Activated CD8-positive, alpha-beta memory T cell treated with anti-CD3 and anti-CD28 coated beads, Interleukin-2, amount 50 U/mL, for 4 hours (primary cell): Measurements from ENCODE around the gene S100A16.
"Not testable (repeated sequence)": the region's sequence is repeated elsewhere in the genome, so short reads cannot be mapped to it uniquely, and the experiment has no call there.

Experiments used
- DNase-seq: peaks from one replicate; pipeline ENCODE4 v3.0.0-alpha.2; 2020

S100A16 gene

DNA sequence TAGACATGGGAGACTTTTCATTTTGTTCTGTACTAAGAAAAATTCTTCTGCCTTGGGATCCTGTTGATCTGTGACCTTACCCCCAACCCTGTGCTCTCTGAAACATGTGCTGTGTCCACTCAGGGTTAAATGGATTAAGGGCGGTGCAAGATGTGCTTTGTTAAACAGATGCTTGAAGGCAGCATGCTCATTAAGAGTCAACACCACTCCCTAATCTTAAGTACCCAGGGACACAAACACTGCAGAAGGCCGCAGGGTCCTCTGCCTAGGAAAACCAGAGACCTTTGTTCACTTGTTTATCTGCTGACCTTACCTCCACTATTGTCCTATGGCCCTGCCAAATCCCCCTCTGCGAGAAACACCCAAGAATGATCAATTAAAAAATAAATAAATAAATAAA lies 29.4 kb downstream of the S100A16 start:
- not testable (repeated sequence) for DNase-seq

DNA sequence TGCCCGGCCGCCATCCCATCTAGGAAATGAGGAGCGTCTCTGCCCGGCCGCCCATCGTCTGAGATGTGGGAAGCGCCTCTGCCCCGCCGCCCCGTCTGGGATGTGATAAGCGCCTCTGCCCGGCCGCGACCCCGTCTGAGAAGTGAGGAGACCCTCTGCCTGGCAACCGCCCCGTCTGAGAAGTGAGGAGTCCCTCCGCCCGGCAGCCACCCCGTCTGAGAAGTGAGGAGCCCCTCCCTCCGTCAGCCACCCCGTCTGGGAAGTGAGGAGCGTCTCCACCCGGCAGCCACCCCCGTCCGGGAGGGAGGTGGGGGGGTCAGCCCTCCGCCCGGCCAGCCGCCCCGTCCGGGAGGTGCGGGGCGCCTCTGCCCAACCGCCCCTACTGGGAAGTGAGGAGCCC lies 30.1 kb downstream of the S100A16 start:
- DNase-seq: not testable (repeated sequence)

DNA sequence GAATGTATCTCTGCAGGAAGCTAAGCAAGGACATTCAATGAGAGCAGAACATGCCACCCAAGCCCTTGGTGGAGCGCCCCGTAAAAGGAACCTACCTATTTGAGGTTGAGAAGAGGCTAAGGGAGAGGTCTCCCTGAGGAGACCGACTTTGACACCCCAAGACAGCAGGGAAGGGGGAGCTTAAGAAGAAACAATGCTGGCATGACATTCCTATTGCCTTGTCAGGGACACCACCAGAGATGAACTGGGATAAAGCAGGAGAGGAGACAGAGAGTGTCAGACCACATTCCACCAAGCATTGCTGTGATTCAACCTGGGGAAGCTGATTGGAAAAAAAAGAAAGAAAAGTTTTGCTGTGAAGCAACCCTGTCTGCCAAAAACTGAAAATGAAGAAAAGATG lies 34.0 kb downstream of the S100A16 start:
- no peak for DNase-seq

DNA sequence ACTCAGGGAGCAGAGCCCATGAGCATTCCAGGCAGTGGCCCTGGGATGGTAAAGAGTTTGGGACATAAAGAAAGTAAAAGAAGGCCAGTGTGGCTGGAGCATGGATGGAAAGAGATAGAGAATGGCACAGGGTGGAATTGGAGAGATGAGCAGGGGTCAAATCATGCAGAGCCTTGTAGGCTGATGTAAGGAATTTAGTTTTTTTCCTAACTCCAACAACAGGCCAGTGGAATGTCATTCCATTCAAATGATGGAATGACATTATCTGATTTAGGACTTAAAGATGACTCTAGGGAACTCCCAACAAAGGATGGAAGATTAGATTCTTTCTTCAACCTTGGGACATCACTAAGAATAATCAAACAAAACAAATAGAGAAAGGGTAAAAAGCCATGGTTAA lies 34.4 kb downstream of the S100A16 start:
- DNase-seq: no peak

DNA sequence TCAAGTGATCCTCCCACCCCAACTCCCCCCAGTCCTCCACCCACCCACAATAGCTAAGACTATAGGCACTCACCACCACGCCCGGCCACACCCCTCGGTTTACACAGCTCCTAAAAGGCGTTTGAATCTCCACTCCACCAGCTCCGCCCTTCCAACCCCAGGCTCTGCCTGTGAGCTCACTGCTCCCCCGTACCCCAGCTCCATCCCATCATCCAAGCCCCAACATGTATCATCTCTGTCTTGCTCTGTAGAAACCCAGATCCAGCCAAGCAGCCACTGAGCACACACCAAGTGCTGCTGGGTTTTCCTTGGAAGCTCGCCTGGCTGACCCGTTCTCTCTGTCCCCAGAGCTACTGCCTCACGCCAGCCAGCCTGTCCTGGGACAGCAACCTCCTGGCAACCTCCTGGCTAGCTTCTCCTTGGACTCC lies 35.3 kb downstream of the S100A16 start:
- no peak for DNase-seq

DNA sequence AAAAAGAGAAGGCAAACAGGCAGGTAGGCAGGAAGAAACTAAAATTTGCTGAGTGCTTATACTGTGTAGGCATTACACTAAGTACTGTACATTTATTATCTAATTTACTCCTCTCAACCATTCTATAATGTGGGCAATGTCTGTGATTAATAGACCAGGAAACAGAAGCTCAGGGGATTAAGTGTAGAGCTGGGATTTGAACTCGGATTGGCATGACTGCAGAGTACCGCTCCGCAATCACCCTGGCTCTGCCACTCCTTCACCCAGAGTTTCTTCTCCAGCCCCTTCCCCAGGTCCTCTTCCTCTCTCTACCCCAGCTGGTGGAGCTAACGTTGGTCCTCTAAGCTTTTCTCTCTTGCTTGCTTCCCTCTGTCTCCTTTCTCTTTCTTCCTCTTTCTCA lies 35.8 kb downstream of the S100A16 start:
- no peak for DNase-seq

DNA sequence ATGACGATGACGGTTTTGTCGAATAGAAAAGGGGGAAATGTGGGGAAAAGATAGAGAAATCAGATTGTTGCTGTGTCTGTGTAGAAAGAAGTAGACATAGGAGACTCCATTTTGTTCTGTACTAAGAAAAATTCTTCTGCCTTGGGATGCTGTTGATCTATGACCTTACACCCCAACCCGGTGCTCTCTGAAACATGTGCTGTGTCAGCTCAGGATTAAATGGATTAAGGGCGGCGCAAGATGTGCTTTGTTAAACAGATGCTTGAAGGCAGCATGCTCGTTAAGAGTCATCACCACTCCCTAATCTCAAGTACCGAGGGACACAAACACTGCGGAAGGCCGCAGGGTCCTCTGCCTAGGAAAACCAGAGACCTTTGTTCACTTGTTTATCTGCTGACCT lies 37.4 kb downstream of the S100A16 start:
- not testable (repeated sequence) for DNase-seq

DNA sequence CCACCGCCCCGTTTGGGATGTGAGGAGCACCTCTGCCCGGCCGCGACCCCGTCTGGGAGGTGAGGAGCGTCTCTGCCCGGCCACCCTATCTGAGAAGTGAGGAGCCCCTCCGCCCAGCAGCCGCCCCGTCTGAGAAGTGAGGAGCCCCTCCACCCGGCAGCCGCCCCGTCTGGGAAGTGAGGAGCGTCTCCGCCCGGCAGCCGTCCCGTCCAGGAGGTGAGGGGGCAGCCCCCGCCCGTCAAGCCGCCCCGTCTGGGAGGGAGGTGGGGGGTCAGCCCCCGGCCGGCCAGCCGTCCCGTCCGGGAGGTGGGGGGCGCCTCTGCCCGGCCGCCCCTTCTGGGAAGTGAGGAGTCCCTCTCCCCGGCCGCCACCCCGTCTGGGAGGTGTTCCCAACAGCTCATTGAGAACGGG lies 37.9 kb downstream of the S100A16 start:
- not testable (repeated sequence) for DNase-seq

DNA sequence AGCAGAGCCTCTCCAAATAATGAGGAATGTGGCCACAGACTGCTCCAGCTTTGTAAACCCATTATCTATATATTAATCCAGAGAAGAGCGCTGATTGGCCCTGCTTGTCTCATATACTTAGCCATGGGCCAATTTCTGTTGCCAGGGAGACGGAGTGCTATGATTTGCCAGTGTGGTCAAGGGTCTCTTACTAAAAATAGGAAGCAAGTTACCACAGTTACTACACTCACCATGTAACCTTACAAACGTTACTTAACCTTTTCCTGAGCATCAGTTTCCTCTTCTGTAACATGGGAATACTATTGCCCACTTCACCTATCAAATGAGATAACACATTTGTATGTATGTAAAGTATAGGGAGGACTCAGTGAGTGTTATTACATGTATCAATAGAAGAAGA lies 39.6 kb downstream of the S100A16 start:
- DNase-seq: no peak

DNA sequence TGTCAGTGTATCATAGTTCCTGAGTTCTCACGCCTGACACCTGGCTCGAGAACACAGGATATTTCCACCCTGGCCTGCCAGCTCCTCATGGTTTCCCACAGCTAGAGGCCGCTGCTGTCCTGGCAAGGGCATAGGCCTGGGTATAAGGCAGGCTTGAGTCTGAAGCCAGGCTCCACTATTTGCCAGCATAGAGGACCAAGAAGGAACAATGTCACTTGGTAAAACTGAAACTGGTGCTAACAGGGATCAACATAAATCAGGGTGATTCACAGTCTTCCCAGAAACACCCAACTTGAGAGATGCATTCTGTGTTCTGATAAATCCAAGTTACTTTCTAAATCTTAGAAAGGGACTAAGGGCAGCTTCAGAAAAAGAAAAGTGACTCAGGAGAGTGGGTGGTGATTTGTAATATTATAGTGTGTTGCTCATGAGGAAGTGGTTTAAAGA lies 40.3 kb downstream of the S100A16 start:
- peak; percentile 36 for DNase-seq

DNA sequence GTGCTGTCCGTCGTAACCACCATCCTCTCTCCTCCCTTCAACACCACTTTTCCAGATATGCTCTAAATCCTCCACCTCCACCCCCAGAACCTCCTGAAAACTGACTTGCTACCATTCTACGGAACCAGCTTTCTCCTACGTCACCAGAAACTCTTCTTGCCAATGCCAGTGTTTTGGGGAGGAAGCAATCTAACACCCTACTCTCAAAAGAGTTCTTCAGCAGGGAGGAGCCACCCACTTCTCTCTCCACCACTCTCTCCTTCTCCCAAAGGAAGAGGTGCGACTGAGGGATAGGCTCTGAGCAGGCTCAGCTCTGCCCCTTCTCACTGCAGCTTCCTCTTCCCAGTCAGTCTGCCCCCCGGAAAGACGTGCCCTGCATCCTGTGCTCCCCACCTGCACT lies 41.2 kb downstream of the S100A16 start:
- DNase-seq: no peak

DNA sequence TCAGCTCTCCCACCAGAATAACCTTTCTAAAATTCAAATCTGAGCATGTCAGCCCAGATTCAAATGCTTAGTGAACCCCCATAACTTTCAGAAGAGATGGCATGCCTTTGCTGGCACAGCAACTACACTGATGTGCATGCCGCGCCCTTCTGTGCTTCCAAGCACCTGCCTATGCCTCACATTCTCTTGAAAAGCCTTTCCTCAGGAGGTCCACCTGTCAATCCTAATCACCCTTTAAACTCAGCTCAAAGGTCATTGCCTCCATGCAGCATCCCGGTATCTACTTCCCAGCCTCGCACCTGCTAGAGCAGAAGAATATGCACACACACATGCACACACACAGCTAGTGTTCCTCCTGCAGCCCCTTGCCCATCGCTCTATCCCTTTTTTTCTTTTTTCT lies 42.1 kb downstream of the S100A16 start:
- no peak for DNase-seq

DNA sequence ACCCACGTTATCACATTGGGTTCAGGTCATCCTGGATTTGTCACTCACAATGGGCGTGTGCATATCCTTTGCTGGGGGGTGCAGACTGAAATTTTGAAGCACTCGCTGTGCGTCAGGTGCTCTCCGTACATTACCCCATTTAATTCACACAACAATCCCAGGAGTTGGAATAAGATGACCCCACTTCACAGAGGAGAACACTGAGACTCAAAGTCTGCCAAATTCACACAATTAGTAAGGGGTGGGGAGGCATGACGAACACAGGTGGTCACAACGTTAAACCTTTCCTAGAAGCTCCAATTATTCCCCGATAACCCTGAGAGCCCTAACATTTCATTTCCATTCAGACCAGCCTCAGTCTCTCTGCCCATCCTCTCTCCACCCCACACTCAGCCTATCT lies 43.5 kb downstream of the S100A16 start:
- DNase-seq: no peak

DNA sequence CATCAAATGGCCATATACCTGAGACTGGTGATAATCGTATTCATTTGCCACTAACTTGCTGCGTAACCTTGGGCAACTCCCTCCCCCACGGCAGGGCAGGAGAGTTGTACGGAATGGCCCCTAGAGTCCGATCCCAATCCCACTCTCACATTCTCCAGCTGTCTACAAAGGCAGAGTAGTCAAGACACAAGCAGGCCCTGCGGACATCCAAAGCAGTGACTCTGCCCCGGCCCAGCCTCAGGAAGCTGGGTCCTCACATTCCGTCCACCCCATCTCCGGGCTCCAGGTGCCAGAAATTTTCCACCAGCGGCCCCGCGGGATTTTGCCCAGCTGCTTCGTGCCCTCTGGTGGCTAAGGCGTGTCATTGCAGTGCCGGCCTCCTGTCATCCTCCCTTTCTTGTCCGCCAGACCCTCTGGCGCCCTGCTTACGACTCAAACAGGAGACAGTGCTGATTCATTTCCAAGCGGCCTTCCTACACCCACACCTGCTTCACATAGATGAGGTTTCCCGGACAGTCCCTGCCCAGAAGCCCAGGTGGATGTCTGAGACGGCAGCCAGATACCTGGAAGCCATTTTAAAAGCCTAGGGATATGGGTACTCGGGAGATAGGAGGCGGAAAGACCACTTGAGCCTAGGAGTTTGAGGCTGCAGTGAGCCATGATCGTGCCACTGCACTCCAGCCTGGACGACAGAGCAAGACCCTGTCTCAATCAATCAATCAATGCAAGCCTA lies 44.4 kb downstream of the S100A16 start:
- DNase-seq: peak; percentile 81

DNA sequence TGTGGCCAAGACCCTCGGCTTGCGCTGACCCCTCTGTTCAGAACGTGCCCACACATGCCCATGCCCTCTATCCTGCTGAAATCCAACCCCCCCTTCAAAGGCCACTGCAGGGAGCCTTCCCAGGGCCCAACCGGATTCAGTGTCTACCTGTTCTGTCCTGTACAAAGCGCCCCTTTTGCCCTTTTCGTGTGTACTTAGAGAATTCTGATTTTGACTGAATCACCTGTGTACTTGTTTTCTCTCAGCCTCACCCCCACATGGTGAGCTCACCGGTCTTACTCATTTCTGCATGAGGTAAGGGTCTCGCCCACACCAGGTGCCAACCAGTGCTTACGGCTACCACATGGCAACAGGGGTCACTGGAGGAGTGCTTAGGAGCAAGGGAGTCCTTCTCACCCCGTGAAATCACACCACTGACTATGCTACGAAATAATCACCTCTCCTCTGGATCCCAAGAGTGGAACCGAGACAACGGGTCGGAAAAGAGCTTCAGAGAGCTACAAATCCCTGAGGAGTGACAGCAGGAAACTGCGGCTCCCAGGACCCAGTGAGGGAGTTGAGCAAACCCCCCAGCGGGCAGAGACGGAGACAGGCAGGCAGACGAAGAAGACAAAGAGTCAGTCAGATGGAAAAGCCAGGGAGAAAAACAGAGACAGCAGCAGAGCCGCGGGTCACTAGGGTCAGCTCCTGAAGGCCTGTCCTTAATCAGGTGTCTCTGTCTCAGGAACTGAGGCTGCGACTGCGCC lies 45.1 kb downstream of the S100A16 start:
- no peak for DNase-seq

DNA sequence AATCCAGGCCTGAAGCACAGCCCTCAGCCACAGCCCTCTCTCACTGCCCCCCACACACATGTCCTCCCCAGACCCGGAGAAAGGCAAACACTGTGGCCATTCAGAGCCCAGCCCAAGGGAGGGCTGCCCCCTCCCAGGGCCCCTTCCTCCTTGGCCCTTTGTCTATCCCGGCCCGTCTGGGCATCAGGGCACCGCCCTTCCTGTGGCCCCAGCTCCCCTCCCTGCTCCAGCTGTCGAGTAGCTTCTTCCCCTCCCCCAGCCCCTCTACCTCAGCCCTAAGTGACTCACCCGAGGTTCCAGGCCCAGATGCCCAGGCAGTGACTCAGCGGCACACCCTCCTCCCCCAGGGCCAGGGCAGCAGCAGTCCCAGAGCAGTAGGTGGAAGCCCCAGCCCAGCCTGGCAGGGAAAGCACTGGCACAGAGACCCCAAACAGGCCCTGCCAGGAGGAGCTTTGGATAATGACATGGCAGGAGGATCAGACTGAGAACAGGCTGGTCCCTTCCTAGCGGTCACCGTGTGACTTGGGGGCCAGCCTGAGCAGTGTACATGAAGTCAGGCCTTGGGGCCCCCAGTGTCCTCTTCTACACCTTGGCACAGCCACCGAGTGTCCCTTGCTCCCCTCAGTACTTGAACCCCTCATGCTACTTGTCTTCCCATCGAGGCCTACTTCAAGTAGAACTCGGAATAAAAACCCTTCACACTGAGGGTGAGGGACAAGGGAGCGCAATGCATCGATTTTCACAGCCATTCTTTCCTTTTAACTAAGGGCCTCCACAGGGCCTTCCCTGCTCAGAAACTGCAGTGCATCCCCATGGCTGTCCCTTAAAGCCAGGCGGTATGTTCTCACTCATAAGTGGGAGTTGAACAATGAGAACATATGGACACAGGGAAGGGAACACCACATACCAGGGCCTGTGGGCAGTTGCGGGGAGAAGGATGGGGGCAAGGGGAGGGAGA lies 46.2 kb downstream of the S100A16 start:
- peak; percentile 87 for DNase-seq

DNA sequence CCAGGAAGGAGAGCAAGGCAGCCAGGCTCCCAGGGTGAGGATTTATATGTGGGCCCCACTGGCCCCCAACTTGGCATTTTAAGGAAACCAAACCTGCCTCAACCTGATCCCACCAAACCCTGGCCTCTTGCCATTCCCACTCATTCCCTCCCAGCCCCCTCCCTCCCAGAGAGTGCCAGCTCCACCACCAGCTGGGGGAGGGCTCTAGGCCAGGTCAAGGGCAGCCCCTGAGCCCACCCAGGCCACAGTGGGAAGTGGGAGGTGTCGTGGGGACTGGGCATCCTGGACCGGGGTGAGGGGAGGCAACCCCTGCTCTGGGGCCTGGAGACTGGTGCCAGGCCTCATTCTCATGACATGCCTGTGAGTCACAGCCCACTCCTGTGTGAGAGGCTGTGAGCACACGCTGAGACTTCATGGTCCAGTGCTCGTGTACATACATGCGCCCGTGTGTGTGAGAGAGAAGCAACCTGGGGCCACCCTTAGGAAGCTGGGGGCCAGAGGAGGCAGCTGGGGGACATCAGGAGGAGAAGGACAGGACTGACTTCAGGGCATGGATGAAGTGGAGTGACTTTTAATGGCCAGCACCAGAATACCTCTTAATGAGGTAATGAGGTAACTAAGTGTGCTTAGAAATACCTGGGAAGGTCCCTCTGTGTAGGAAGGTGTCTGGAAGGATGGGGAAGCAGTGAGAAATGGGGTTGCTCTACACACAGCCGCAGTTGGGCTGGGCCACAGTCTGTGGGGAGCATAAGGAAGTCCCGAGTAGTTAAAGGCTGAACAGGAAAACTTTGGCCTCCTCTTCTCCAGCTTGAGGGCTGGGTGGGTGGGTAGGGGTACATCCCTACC lies 47.2 kb downstream of the S100A16 start, which contains the start of gene S100A2:
TSS of gene S100A2 (minus strand) at position 316 of the 846 bp plus-strand sequence. CDS start 1,967 bp downstream, outside the sequence.
- peak; percentile 50 for DNase-seq

DNA sequence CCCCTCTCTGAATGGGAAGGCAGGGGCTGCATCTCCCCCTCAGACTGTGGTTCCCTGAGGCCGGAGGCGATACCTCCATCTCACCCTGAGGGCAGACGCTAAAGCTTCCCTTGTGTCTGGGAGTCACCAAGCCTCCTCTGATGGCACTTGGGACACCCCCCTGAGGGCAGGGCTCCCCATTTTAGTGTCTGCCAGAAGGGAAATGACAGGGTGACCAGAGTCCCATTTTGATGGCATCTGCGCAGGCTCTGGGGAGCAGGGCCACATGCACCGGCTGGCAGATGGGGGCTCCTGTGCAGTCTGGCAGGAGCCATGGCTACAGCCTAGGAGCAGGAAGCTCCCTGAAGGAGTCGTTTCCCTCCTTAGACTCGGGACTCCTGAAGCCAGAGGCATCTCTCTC lies 48.9 kb downstream of the S100A16 start:
- no peak for DNase-seq

DNA sequence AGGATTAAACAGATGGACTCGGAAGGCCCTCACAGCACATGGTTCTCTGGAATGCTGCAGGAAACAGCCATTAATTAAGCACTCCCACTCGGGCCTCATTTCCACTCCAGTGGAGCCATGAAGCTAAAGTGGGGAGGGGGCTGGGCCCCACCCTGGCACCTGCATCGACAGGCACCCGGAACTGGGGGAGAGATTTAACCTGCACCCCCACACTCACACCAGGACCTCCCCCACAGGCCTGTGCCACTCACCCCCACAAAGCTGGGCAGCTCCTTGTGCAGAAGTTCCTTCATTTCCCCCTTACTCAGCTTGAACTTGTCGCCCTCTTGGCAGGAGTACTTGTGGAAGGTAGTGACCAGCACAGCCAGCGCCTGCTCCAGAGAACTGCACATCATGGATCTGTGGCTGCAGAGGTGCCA lies 49.4 kb downstream of the S100A16 start:
- DNase-seq: no peak

DNA sequence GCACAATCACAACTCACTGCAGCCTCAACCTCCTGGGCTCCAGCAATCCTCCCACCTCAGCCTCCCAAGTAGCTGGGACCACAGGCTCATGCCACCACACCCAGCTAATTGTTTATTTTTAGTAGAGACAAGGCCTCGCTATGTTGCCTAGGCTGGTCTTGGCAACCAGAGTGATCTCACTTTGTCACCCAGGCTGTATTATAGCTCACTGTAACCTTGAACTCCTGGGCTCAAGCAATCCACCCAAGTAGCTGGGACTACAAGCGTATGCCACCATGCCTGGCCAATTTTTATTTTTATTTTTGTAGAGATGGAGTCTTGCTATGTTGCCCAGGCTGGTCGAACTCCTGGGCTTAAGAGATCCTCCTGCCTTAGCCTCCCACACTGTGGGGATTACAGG lies 50.9 kb downstream of the S100A16 start:
- not testable (repeated sequence) for DNase-seq

DNA sequence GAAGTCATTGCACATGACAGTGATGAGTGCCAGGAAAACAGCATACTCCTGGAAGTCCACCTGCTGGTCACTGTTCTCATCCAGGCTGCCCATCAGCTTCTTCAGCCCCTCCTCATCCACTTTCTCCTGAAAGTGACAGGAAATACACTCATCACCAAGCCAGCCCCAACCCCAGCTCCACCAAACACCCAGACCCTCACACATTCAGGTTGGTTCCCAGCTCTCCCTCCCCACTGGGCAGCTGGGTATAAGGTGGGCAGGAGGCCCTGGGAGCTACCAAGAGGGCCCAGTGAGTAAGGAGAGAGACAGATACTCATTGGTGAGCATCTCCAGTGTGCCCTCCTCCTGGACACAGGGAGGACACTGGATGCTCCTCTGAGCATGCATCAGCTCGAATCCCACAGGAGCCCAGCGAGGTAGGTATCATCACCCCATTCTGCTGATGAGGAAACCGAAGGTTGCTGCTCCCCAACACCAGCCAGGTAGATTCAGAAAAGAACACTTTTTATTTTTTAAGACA lies 51.4 kb downstream of the S100A16 start:
- DNase-seq: no peak
